SK-N-SH (cell line): Measurements from ENCODE around the gene TMEM255B.

Source experiments
- CTCF ChIP-seq: fragments of 200-600 bp; sonication (generic); IDR thresholded peaks from 2 replicates; pipeline ENCODE4 v1.6.1; 2017; ENCODE audit warnings: antibody characterized with exemption, mild to moderate bottlenecking, moderate library complexity
- EP300 ChIP-seq, 2 experiments: IDR thresholded peaks; 2 replicates each; pipeline versions ENCODE4 v1.4.0 to v1.6.1; 2012; ENCODE audit warnings: borderline replicate concordance in 1 of 2, low read depth in 1 of 2, low read length in 1 of 2
- EZH2phosphoT487 ChIP-seq: fragments of 200-600 bp; sonication (generic); IDR thresholded peaks from 2 replicates; pipeline ENCODE4 v1.6.1; 2017; ENCODE audit warnings: low read depth, mixed run types, mild to moderate bottlenecking, antibody characterized with exemption, moderate library complexity, borderline replicate concordance
- GABPA ChIP-seq: IDR thresholded peaks from 2 replicates; pipeline ENCODE4 v1.4.0; 2012; ENCODE audit warnings: low read depth, mild to moderate bottlenecking
- MAX ChIP-seq: IDR thresholded peaks from 2 replicates; pipeline ENCODE4 v1.4.0; 2012; ENCODE audit warnings: low read depth
- MXI1 ChIP-seq: IDR thresholded peaks from 2 replicates; pipeline ENCODE4 v1.6.1; 2012; ENCODE audit warnings: mild to moderate bottlenecking, low read depth, low read length, improper control_type of control experiment
- PBX3 ChIP-seq: IDR thresholded peaks from 2 replicates; pipeline ENCODE4; 2012
- POLR2AphosphoS5 ChIP-seq: IDR thresholded peaks from 2 replicates; pipeline ENCODE4 v1.6.1; 2012; ENCODE audit warnings: low read depth, low read length
- RAD21 ChIP-seq: IDR thresholded peaks from 2 replicates; pipeline ENCODE4 v1.6.1; 2012; ENCODE audit warnings: mild to moderate bottlenecking, low read length
- RCOR1 ChIP-seq: fragments of 150-350 bp; IDR thresholded peaks from 2 replicates; pipeline ENCODE4 v1.6.1; 2017; ENCODE audit warnings: antibody characterized with exemption, low read length
- SIN3A ChIP-seq: IDR thresholded peaks from 2 replicates; pipeline ENCODE4 v1.6.1; 2012; ENCODE audit warnings: low read depth, mild to moderate bottlenecking, low read length, moderate library complexity, borderline replicate concordance
- TAF1 ChIP-seq: IDR thresholded peaks from 2 replicates; pipeline ENCODE4 v1.6.1; 2012; ENCODE audit warnings: low read depth, mild to moderate bottlenecking, low read length, moderate library complexity, borderline replicate concordance
- TEAD4 ChIP-seq: IDR thresholded peaks from 2 replicates; pipeline ENCODE4 v1.4.0; 2012; ENCODE audit warnings: mild to moderate bottlenecking, borderline replicate concordance; ENCODE audit not compliant: insufficient read depth
- USF1 ChIP-seq: IDR thresholded peaks from 2 replicates; pipeline ENCODE4 v1.4.0; 2012; ENCODE audit warnings: low read depth, borderline replicate concordance

- TF ChIP-seq CTCF (no peak), RCOR1 (no peak), EP300 (IDR thresholded peaks at IDR 0.05; ENCODE audit: borderline replicate concordance in 1 of 2, low read depth in 1 of 2, low read length in 1 of 2) (no peak), POLR2AphosphoS5 (no peak), MXI1 (no peak), TEAD4 (no peak), RAD21 (no peak), EZH2phosphoT487 (no peak), TAF1 (no peak), MAX (no peak), USF1 (no peak), GABPA (no peak), PBX3 (no peak), SIN3A (no peak)
Measured at GRCh38 chr13:113864273-113864890, 105.4 kb downstream of the TMEM255B start.
